NCI-H748 treated with DMSO at 0.1 percent for 48 hours (cell line): Measurements from ENCODE around the gene ZMYM1.
A peak's percentile ranks its signal among the peaks of the same experiment; 100 is the strongest.
"Not testable (repeated sequence)": the region's sequence is repeated elsewhere in the genome, so short reads cannot be mapped to it uniquely, and the experiment has no call there.

ENCODE experiments used
- DNase-seq: peaks from one replicate; lab custom pipeline; 2025; lab: John Stamatoyannopoulos, UW

The ZMYM1 gene

GRCh38 chr1:35079003-35079930, at the start of gene ZMYM1:
Gene ZMYM1, plus strand, starts transcription at chr1:35079385. Its CDS starts 14,603 bp downstream, at chr1:35093988.
- peak; percentile 57 for DNase-seq

GRCh38 chr1:35029761-35030160, 49.4 kb upstream of the ZMYM1 start:
- DNase-seq = no peak

GRCh38 chr1:35030338-35030737, 48.8 kb upstream of the ZMYM1 start:
- DNase-seq = no peak

DNA sequence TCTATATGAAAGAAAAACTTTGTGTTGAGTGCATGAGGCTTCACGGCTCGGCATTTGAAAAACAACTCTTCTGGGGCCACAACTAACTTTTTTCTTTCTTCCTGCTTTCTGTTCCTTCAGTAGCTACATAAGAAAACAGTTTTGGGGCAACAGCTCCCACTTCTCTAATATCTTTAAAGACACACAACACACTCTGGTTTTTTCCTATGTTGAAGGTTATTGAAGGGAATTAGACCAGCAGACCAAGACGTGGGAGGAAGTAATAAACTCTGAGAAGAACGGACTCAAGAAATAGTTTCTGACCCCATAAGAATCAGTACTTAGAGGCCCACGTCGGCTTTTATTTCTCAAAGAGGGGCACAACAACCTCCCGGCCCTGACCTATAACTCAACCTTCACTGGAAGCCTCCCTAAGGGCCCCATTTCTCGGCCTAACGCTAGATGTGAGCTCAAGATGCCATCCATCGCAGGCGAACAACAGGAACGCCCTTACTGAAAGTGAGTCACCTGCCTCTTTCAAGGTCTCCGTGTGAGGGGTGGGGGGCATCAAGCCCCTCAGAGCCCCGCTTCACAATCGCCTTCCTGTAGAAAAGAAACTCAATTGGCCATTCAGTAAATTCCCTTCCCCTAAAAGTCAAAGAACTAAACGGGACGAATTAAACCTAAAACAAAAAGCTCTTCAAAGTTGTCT, 48.3 kb upstream of the ZMYM1 start:
- DNase-seq = no peak

GRCh38 chr1:35032384-35032739, 46.8 kb upstream of the ZMYM1 start:
- DNase-seq = no peak

GRCh38 chr1:35033346-35033745, 45.8 kb upstream of the ZMYM1 start:
- no peak for DNase-seq

DNA sequence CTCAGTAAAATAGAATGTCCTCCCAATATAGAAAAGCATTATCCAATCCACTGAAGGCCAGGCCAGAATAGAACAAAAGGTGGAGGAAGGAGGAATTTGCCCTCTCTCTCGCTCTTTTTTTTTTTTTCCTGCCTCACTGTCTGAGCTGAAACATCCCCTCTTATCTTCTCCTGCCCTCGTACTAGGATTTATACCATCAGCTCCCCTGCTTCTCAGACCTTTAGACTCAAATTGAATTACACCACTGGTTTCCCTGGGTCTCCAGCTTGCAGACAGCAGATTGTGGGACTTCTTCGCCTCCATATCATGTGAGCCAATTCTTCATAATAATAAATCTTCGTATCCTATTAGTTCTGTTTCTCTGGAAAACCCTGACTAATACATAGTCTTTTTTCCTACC, 42.6 kb upstream of the ZMYM1 start:
- DNase-seq = no peak

DNA sequence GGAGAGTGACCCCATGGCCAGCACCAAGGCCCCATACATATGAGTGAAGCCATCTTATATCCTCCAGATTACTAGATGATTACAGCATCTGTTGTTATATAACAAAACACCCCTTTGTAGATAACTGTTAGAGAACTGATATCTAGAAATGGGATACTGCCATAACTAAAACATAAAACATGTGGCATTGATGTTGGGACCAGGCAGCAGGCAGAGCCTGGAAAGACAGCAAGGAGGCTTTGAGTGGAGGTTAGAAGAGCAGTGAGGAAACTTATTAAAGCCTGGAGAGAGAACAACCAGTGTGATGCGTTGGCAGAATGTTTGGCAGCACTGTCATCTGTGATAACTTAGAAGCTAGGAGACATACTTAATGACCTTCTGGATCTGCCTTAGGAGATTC, 42.0 kb upstream of the ZMYM1 start:
- DNase-seq = no peak

GRCh38 chr1:35038723-35039122, 40.5 kb upstream of the ZMYM1 start:
- DNase-seq = no peak

DNA sequence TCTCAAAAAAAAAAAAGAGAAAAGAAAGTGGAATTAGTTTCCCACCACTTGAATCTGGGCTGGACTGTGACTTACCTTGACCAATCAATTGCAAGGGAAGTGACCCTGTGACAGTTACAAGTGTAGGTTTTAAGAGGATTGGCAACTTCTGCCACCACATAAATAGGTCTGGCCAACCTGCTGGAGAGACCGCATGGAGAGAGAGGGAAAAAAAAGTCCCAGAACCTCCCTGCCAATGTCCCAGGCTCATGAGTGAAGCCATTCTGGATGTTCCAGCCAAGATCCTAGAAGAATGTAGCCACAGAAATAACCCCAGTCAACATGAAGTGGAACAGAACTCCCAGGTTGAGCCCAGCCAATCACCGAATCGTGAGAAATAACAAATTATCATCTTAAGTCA, 35.7 kb upstream of the ZMYM1 start:
- no peak for DNase-seq

DNA sequence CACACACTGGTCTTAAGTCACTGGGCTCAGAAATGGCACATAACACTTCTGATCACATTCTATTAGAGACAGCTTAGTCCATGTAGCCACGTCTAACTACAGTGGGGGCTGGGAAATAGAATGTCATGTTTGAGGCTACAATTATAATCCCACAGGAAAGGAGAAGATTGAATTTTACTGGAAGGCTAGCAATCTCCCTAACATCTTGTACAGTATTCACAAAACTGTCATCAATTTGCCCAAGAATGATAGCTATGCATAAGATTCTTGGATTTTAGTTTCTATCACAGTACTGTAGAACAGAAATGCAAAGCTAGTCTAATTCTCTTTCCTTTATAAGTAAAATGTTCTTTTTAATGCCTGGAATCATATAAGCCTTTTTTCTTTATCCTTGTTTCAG, 34.8 kb upstream of the ZMYM1 start:
- no peak for DNase-seq

DNA sequence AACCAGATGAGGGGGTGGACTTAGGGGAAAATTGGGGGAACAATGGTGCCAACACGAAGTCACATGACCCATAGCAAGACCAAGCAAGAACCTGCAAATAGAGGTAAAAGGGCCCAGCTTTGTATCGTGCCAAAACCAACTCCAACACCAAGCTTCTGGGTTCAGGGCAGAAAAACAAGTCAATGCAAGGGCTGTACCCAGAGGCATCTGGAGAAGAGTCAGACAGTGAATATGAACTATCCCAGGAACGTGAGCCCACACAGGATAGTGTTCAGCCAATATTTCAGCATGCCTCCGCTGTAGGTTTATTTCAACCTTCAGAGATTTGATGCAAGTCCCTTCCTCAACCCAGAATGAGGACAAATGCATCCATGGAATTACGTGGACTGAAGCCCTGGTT, 32.5 kb upstream of the ZMYM1 start:
- DNase-seq = no peak

DNA sequence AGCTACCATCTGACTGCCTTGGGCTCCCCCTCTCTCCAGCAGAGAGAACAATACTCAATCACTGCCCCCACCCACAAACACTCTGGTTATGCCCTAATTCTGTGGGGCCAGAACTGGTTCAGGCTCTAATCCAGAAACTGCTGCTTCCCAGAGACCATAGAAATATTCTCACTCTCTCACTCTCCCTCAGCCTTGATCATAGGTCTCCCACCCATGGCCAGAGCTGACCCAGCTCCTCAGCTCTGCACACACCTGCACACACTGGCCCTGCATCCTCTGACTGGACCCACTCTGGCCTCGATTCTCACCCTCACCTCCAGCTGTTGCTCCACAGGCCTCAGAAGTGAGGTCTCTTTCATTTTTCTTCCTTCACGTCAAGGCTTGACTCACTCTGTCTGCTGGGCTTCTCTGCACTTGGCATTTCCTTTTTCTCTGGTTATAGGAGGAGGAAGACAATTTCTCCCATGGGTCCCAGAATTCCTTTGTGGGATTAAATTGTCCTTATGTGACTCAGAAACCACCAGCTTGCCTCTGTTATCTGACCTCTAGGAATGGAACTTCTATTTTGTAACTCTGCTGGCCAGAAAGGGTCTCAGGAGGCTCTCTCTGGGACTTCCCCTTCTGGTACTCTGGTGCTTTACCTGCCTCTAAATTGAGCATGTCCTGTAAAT, 31.9 kb upstream of the ZMYM1 start:
- DNase-seq = no peak

- no peak for DNase-seq
Observed at GRCh38 chr1:35049116-35049515, 30.1 kb upstream of the ZMYM1 start.

GRCh38 chr1:35053433-35053832, 25.8 kb upstream of the ZMYM1 start:
- DNase-seq = no peak

- not testable (repeated sequence) for DNase-seq
Observed at GRCh38 chr1:35054282-35054681, 24.9 kb upstream of the ZMYM1 start.

DNA sequence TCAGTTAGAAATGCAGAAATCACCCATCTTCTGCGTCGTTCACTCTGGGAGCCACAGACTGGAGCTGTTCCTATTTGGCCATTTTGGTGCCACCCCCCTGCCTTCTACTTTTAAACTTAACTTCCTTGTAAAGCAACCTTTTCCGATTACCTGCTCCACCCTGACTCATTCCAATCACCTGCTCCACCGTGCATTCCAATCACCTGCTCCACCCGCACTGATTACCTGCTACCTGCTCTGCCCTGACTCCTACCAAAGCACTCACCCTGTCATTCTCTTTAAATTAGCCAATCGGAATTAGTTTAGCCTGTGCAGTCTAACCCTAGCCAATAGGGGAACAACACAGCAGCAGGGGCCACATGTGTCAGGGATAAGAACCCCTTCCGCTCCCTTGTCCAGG, 20.9 kb upstream of the ZMYM1 start:
- not testable (repeated sequence) for DNase-seq

- DNase-seq = no peak
Observed at GRCh38 chr1:35058988-35059387, 20.2 kb upstream of the ZMYM1 start.

GRCh38 chr1:35062518-35063196, 16.5 kb upstream of the ZMYM1 start:
- DNase-seq = no peak

GRCh38 chr1:35064265-35064664, 14.9 kb upstream of the ZMYM1 start:
- no peak for DNase-seq

DNA sequence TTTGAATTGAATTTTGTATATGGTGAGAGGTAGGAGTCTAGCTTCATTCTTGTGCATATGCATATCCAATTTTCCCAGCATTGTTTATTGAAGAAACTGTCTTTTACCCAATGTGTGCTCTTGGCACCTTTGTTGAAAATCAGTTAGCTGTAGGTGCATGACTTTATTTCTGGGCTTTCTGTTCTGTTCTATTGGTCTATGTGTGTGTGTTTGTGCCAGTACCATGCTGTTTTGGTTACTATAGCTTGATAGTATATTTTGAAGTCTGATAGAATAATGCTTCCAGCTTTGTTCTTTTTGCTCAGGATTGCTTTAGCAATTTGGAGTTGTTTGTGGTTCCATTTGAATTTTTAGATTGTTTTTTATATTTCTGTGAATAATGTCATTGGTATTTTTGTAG, 9.4 kb upstream of the ZMYM1 start:
- no peak for DNase-seq

- DNase-seq = no peak
Observed at GRCh38 chr1:35073265-35073811, 5.8 kb upstream of the ZMYM1 start.
